Measurements from ENCODE around the gene GRK5.
"Not testable (repeated sequence)": the region's sequence is repeated elsewhere in the genome, so short reads cannot be mapped to it uniquely, and the experiment has no call there.

GRK5 gene

DNA sequence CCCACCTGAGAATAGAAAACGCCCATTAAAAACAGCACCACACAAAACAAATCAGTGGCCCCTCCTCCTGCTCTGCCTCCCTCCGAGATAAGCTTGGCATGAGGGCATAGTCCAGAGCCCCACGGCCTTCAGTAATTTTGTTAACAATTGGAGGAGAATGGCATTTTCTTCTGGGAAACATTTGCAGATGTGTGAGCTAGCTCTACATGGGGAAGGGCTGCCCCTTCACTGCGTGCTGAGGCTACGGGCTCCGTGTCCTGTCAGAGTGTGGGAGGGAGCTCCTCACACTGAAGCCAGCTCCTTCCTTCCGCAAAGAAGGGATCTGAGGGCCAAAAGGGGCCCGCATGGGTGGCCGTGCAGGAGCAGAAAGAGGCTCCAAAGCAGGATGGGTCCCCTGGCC lies 15.2 kb downstream of the GRK5 start:
- no peak for DNase-seq (ENCODE audit: low read depth)

DNA sequence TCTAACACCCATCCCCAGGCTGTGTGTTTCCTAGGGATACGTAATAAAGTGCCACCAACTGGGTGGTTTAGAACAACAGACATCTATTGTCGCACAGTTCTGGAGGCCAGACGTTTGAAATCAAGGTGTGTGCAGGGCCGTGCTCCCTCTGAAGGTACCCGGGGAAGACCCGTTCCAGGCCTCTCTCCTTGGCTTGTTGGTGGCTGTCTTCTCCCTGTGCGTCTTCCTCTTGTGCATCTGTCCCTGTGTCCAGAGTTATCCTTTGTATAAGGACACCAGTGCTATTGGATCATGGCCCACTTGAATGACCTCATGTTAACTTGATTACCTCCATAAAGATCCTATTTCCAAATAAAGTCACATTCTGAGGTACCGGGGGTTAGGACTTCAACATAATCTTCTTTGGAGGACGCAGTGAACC lies 15.6 kb downstream of the GRK5 start:
- no peak for DNase-seq (ENCODE audit: low read depth)

DNA sequence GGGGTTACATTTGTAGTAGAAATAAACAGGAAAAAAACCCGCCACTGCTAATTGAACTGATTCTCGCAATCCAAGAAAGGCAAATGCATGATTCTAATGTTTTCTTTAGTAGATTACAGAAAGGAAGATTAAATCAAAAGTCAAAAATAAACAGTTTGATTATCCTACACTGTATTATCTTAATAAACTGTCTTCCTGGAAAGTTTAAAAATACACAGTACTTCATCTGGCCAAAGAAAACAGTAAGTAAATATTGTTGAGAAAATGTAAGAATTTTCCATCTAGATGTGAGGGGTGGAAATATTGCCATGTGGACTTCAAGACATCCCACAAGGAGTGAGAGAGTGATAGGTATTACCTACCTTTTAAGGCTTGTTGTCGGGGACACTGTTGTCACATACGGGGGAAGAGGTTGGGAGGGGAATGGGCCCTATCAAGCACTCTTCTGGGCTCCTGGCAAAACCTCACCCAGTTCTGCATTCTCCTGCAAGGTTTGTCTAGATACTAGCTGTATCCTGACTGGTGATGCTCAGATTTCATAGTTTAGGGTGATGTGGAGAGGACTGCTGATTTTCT lies 17.8 kb downstream of the GRK5 start:
- no peak for DNase-seq (ENCODE audit: low read depth)

DNA sequence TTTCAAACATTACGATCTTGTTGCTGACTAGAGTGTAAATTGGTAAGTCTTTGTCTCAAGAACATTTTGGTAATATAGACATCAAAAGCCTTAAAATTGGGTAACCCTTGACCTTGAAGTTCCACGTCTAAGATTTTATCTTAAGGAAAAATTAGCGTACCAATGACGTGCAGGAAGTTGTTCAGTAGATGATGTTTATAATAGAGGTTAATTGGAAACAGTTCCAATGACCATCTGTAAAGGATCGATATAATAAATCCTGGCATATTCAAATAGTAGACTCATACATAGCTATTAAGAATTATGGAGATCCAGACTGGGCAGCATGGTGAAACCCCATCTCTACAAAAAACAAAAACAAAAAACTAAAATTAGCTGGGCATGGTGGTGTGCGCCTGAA lies 20.5 kb downstream of the GRK5 start:
- no peak for DNase-seq (ENCODE audit: low read depth)

DNA sequence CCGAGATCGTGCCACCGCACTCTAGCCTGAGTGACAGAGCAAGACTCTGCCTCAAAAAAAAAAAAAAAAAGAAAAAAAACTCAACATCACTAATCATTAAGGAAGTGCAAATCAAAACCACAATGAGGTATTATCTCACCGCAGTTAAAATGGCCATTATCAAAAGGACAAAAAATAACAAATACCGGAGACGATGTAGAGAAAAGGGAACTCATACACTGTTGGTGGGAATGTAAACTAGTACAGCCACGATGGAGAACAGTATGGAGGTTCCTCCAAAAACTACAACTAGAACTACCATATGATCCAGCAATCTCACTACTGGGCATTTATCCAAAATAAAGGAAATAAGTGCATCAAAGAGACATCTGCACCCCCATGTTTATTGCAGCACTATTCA lies 24.3 kb downstream of the GRK5 start:
- DNase-seq (ENCODE audit: low read depth), result no peak

DNA sequence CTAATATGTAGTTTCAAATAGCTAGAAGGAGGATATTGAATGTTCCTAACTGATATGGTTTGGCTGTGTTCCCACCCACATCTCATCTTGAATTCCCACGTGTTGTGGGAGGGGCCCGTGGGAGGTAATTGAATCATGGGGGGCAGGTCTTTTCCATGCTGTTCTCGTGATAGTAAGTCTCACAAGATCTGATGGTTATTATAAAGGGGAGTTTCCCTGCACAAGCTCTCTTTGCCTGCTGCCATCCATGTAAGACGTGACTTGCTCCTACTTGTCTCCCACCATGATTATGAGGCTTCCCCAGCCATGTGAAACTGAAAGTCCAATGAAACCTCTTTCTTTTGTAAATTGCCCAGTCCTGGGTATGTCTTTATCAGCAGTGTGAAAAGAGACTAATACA lies 25.1 kb downstream of the GRK5 start:
- not testable (repeated sequence) for DNase-seq (ENCODE audit: low read depth)

DNA sequence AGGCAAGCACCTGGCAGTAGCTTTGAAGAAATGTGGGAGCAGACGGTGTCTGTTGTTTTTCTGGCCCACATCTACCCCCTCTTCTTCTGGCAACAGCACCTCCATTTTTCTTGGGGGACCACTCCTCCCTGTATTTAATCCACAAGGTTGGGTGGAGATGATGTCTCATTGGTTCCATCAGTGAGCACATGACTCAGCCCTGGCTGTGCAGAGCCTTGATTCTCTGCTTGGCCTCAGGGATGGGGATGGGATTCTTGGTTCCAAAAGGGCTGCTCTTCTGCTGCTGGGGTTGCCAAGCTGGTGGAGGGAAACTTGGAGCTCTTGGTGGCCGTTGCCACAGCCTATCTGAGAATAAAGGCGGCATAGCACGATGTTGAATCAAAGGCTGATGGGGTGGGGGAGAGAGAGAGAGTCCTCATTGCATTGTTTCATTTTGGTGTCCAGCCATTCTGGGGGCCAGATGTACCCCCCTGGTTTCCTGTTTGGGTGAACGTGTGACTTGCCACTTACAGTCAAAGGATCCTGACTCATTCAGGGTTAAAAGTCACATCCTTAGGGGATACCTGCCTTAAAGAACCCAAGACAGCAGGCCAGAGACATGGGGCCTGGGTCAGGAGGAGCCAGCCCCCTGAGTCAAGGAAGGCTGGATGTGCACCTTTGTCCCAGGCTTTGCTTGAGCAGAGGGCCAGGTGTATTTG lies 25.9 kb downstream of the GRK5 start:
- DNase-seq (ENCODE audit: low read depth), result no peak

DNA sequence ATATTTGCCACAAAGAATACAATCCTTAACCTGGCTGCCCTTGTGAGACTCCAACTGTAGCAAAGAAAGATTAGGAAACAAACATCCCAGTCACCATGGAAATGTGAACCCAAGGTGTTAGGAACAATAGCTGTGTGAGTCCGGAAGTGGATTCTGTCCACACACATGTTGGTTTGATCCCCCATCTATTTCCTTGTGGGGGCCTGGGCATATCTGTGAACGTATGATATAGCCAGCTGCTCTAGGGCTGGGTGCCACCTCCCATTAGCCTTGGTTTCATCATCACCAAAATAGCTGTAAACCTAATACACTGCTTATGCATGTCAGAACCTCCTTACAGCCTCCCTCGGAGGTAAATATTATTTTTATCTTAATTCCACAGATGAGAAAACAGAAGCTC lies 26.4 kb downstream of the GRK5 start:
- no peak for DNase-seq (ENCODE audit: low read depth)

DNA sequence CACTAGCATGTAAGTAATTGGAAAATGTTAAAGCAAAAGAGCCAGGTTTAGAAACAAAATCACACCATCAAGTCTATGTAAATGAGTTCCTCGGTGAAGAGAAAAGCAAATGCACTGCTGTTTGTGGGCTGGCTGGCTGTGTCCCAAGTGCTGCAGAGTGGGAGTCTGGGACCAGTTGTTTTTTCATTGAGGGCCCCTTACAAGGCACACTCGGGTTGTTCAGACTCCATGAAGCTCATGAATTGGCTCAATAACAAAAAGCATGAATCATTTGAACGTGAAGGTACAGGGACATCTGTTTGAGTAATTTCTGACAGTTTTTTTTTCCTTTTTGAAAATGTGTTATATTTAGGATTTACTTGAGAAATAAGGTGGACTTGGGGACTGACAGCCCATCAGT lies 28.0 kb downstream of the GRK5 start:
- DNase-seq (ENCODE audit: low read depth), result no peak

DNA sequence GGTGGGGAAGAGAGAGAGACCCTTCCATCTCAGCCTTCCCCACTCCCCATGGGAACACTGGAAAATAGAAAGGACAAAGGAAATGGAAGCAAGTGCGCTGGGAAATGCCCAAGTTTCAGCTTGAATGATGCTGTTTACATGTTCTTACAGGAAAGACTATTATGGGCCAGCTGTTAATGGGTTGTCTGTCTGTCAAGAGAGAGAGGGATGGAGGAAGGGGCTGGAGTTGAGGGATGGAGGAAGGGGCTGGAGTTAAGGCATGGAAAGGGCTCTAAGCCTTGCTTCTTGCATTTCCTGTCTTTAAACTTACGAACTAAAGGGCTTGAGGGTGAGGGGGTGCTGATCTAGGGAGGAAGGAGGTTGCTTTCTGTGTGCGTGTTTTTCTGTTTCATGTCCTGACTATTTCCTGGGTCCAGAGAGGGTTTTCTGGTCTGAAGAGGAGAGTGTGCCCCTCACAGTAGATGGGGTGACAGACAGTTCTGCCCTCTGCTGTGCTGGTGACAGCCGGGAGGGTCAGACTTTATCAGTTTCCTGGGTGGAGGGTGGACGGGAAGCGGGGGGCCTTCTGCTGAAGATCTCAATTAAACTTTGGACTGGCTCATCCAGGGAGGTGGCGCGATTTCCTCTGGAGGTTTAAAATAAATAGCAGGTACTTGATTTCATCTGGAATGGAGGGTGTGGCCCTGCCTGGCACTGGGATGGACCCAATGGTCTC lies 30.5 kb downstream of the GRK5 start:
- no peak for DNase-seq (ENCODE audit: low read depth)

DNA sequence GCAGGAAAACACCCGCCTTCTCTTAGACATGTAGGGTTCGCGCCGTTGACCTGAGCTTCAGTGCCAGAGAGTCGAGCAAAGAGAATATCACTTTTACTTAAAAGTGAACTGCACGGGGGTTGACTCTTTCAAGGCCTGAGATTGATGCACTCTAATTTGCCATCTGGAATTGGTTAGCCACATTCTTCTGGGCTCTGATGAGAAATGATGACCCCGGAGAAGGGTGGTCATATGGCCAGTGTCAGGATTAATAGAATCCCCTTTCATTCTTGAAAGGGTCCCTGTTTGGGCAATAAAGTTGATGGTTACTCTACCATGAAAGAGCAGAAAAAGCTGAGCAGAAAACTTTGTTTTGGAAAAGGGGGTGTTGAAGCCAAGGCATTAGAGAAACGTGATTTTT lies 31.2 kb downstream of the GRK5 start:
- no peak for DNase-seq (ENCODE audit: low read depth)

DNA sequence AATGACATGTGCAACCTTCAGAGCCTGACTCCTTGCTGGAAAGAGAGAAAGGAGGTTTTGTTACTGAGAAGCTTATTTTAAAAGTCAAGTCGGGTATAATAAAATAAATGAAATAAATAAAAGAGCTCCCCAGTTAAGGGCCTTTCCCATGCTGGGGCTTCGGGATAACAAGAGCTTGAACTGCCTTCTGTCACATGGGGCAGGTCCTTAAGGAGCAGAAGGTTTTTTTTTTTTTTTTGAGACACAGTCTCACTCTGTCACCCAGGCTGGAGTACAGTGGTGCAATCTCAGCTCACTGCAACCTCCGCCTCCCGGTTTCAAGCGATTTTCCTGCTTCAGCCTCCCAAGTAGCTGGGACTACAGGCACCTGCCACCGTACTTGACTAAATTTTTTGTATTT lies 31.6 kb downstream of the GRK5 start:
- not testable (repeated sequence) for DNase-seq (ENCODE audit: low read depth)

DNA sequence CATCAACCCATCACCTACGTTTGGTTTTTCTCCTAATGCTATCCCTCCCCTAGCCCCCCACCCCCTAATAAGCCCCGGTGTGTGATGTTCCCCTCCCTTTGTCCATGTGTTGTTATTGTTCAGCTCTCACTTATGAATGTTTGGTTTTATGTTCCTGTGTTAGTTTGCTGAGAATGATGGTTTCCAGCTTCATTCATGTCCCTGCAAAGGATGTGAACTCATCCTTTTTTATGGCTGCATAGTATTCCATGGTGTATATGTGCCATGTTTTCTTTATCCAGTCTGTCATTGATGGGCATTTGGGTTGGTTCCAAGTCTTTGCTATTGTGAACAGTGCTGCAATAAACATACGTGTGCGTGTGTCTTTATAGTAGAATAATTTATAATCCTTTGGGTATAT lies 32.3 kb downstream of the GRK5 start:
- DNase-seq (ENCODE audit: low read depth), result not testable (repeated sequence)

DNA sequence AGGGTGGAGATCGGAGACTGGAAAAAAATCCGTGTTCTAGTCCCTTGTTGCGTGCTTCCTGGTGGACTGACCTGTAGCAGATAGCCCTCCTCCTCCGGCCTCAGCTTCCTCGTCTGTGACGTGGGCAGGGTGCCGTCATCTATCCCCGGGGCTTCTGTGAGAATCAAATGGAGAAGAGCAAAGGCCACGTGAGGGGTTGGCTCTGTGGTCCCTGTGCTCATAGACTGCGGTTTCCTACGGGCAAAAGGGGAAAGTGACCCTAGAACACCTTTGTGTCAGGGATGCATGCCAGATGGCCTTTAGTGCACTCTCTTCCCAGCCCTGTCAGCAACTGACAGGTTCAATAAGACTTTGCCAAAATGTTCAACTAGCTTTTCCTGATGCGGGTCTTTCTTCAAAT lies 33.7 kb downstream of the GRK5 start:
- no peak for DNase-seq (ENCODE audit: low read depth)

DNA sequence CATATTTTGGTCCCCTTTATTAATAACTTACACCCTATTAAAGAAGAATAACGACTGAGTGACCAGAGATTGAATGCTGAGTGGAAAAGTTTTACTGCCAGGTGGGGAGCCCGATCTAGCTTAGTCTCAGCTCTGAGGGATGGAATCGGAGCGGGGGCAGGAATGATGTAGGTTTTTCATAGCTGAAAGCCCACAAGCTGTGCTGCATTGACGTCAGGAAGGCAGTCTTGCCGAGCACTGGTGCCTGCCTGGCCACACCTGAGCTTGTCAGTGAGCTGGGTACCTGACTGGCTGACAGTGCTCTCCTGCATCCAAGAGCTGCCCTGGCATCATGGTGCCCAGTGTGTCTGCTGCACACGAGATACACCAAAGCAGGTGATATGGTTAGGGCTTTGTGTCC lies 34.8 kb downstream of the GRK5 start:
- DNase-seq (ENCODE audit: low read depth), result no peak

DNA sequence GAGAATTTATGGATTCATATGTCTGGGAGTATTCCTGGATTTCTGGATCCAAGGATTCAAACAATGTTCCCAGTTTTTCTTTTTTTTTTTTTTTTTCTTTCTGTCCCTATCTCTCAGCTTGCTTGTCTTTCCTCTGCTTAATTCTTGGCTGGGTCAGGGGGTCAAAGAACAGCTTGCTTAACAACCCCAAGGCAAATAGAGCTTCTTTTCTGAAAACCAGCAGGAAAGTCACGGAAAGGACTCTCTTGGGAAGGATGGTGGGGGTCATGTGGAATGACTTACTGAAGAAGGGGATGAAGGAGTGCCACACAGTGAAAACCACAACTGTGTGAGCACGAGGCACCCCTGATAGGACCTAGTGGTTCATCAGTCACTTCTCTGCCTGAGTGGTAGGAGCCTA lies 36.1 kb downstream of the GRK5 start:
- DNase-seq (ENCODE audit: low read depth), result no peak

DNA sequence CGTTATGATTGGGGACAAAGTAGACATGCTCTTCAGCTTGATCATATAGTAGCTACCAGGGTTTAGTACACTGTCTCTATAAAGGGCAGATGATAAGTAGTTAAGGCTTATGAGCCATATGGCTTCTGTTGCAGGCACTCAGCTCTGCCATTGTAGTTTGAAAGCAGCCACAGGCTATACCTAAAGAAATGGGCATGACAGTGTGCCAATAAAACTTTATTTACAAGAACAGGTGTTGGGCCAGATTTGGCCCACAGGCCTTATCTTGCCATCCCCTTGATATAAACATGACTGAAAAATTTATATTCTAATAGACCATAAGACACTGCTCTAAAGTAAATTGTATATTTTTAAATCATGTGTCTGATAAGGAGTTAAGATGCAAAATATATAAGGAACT lies 36.6 kb downstream of the GRK5 start:
- DNase-seq (ENCODE audit: low read depth), result no peak

DNA sequence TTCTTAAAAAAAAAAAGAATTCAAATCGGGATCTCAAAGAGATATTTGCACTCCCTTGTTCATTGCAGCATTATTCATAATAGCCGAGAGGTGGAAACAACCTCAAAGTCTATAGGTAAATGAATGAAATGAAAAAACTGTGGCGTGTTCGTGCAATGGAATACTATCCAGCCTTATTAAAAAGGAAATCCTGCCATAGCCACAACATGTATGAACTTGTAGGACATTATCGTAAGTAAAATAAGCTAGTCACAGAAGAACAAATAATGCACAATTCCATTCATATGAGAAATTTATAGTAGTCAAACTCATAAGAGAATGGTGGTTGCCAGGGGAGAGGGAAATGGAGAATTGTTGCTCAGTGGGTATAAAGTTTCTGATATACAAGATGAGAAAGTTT lies 37.9 kb downstream of the GRK5 start:
- no peak for DNase-seq (ENCODE audit: low read depth)

DNA sequence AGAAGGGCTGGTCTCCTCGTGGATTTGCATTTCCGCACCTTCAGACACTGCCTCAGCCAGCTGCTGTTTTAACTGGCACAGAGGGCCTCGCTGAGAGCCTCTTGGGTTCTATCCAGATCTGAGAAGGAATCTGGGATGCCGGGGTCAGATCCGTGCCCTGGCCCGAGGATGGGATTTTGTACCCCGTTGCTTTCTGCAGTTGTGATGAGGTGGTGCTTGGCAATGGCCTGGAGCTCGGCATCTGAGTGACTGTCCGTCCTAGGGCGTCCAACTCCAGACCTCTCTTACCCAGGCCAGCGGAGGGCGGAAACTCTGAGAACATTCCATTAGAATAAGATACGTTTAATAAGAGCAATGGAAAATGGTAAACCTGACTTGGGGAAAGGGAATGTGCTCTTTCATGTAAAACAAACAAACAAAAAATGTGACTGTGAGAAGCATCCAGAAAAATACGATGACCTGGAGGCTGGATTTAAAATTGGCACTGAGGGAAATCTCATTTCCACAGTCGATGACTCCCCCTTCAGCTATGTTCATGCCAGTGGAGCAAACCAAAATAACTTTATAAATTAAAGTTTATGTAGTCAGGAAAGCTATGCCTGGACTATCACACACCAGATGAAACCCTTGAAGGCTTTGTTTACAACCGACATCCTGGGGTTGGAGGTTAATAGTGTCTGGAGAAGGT lies 39.6 kb downstream of the GRK5 start:
- DNase-seq (ENCODE audit: low read depth), result peak; percentile 69

DNA sequence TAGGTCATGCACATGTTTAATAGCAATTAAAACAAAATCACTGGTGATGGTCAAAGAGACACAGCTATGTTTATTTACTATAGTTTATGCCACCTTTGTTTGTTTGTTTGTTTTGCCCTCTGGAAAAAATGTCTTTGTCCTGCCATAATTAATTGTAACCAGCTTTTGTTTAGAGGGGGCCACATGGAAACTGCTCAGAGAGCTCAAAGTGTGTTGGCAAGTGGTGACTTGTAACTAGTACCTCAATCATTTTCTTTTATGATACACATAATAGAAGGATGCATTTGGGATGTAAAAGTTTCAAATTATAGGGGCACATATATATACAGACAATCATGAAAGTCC lies 40.2 kb downstream of the GRK5 start:
- no peak for DNase-seq (ENCODE audit: low read depth)

DNA sequence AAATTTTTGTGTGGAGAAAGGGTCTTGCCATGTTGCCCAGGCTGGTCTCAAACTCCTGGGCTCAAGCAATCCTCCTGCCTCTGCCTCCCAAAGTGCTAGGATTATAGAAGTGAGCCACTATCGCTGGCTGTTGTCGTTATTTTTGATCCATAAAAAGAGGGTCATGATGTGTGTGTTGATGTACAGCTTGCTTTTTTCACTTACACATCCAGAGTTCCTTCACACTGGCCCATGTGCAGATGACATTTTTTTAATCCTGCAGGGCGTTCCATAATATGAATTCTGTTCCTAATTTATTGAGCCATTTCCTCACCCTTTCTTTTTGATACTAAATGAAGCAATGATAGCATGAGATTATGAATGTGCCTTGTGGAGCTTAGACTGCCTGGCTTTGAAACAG lies 40.8 kb downstream of the GRK5 start:
- no peak for DNase-seq (ENCODE audit: low read depth)

DNA sequence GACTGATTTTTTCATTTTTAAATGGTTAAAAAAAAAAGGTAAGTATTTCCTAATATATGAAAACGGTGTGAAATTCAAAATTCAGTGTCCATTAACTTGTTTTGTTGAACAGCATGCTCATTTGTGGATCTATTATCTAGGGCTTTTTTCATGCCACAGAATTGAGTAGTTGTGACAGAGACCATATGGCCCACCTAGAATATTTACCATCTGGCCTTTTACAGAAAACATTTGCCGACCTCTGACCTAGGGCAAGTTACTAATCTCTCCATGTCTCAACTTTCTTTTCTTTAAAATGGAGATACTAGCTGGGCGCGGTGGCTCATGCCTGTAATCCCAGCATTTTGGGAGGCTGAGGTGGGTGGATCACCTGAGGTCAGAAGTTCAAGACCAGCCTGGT lies 41.3 kb downstream of the GRK5 start:
- no peak for DNase-seq (ENCODE audit: low read depth)

DNA sequence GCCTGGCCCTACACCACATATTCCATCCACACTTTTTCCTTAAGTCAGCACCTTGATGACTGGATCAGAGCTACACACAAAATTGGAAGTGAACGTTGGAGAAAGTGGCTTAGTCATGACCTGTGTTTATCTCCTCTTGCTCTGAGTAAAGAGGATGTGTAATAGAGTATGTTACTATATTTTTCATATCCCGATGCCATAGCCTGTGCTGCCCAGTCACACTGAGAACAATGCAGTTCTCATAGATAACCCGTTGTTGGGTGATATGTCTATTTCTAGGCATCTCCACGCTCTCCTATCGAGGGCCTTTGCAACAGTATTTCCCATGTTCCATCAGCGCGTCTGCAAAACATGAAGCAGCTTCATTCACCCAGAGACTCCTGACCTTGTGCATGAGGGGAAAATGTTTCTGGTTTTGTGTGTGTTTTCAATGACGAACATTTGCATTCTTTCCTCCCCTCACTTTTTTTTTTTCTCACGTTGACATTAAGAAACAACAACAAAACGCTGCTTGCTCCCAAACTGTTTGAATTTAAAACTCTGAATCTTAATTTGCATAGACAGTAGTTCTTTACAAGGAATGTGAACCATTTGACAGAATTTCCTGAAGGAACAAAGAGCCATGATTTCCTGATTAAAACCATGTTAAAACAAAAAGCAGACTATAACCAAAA lies 43.4 kb downstream of the GRK5 start:
- DNase-seq (ENCODE audit: low read depth), result peak; percentile 47
